Endothelial cell of umbilical vein (primary cell): ENCODE results near the gene HDHD5. TPM values are rescaled to one million over a fixed set of nuclear protein-coding genes. Genes with fewer than 3 reads are reported as not detected.

ENCODE experiments used
- BruUV-seq: library from RNA; stranded (reverse); fragments of 400-500 nt; replicated peaks from 2 replicates; lab custom pipeline; 2021; lab: Mats Ljungman, UMichigan
- CTCF ChIA-PET: fragments of 300-600, 350-600 bp; sonication (Branson Sonifier 250); formaldehyde crosslinking; loops from one replicate; lab custom pipeline; 2021; ENCODE audit warnings: antibody characterized with exemption, inconsistent platforms; lab: Charles Lee
- POLR2A ChIA-PET: fragments of 300-600, 350-600 bp; sonication (Branson Sonifier 250); formaldehyde crosslinking; loops from one replicate; lab custom pipeline; 2021; ENCODE audit warnings: antibody characterized with exemption, inconsistent platforms; lab: Charles Lee
- DNase-seq: peaks from one replicate; pipeline ENCODE4 v3.0.0-alpha.2; 2011; ENCODE audit warnings: low read depth, low spot score
- FAIRE-seq: peaks from 2 replicates; lab custom pipeline; 2011; peaks lifted over from hg19 to GRCh38; lab: Jason Lieb, UNC
- H2AFZ ChIP-seq: 2 replicates; pipeline ENCODE4 v1.6.0; 2012; ENCODE audit warnings: low read depth, low read length, control low read depth, inconsistent platforms
- H3K27ac ChIP-seq: 2 replicates; pipeline ENCODE4 v1.5.1; 2011; ENCODE audit warnings: low read depth, mild to moderate bottlenecking, control low read depth, low read length, moderate library complexity; ENCODE audit not compliant: insufficient read depth
- H3K27me3 ChIP-seq, 2 experiments: 2 replicates each; pipeline versions ENCODE4 v1.6.0 to v1.6.1; 2011; ENCODE audit warnings: low read length in 2 of 2, mixed read lengths in 1 of 2; ENCODE audit not compliant: control insufficient read depth in 2 of 2, insufficient read depth in 2 of 2
- H3K36me3 ChIP-seq, 2 experiments: 2 replicates in 1 of 2; 3 replicates in 1 of 2; pipeline ENCODE4 v1.5.1; 2011; ENCODE audit warnings: low read length in 2 of 2, mild to moderate bottlenecking in 1 of 2, moderate library complexity in 1 of 2; ENCODE audit not compliant: control insufficient read depth in 2 of 2, insufficient read depth in 2 of 2; ENCODE audit errors: extremely low read depth in 1 of 2
- H3K4me1 ChIP-seq: 3 replicates; pipeline ENCODE4 v1.5.1; 2011; ENCODE audit warnings: mild to moderate bottlenecking, low read length; ENCODE audit not compliant: control insufficient read depth, insufficient read depth; ENCODE audit errors: extremely low read depth
- H3K4me2 ChIP-seq: 2 replicates; pipeline ENCODE4 v1.6.1; 2011; ENCODE audit warnings: low read length, control low read depth, mixed read lengths; ENCODE audit not compliant: insufficient read depth
- H3K4me3 ChIP-seq, 3 experiments: fragments of 200-600 bp in 1 of 3; sonication (generic), shearing (Covaris generic) in 1 of 3; replicated peaks in 1 of 3; 2 replicates each; pipeline ENCODE4 v1.5.1; 2011 to 2016; ENCODE audit warnings: control low read depth in 3 of 3, low read length in 3 of 3, mild to moderate bottlenecking in 2 of 3, inconsistent platforms in 1 of 3, low read depth in 1 of 3, moderate library complexity in 1 of 3; ENCODE audit not compliant: insufficient read depth in 1 of 3
- H3K79me2 ChIP-seq: 2 replicates; pipeline ENCODE4 v1.6.0; 2012; ENCODE audit warnings: low read length, inconsistent platforms; ENCODE audit not compliant: control insufficient read depth, insufficient read depth
- H3K9ac ChIP-seq: replicated peaks from 2 replicates; pipeline ENCODE3; 2011; ENCODE audit warnings: low read length, control low read depth; ENCODE audit not compliant: insufficient read depth; ENCODE audit errors: extremely low read depth
- H3K9me1 ChIP-seq: replicated peaks from 3 replicates; pipeline ENCODE4 v1.6.0; 2011; ENCODE audit warnings: mild to moderate bottlenecking, low read length; ENCODE audit not compliant: control insufficient read depth, insufficient read depth; ENCODE audit errors: extremely low read depth
- H3K9me3 ChIP-seq: replicated peaks from 2 replicates; pipeline ENCODE4 v1.5.1; 2012; ENCODE audit warnings: low read length, inconsistent platforms; ENCODE audit not compliant: control insufficient read depth, insufficient read depth
- H4K20me1 ChIP-seq: replicated peaks from 2 replicates; pipeline ENCODE3; 2011; ENCODE audit warnings: mild to moderate bottlenecking, low read length; ENCODE audit not compliant: control insufficient read depth, insufficient read depth; ENCODE audit errors: extremely low read depth
- CTCF ChIP-seq, 2 donors: IDR thresholded peaks; 1 replicate in 1 of 2; 2 replicates in 1 of 2; pipeline ENCODE4 v1.5.1; 2011; ENCODE audit warnings: low read length in 2 of 2, mild to moderate bottlenecking in 2 of 2, moderate library complexity in 2 of 2, control low read depth in 1 of 2, inconsistent platforms in 1 of 2, low read depth in 1 of 2; ENCODE audit not compliant: insufficient read depth in 1 of 2; ENCODE audit errors: extremely low read depth in 1 of 2
- EZH2 ChIP-seq: IDR thresholded peaks from 2 replicates; pipeline ENCODE4 v1.6.1; 2012; ENCODE audit warnings: borderline replicate concordance, low read depth, mild to moderate bottlenecking, moderate library complexity, low read length, inconsistent platforms; ENCODE audit not compliant: severe bottlenecking
- FOS ChIP-seq: IDR thresholded peaks from 2 replicates; pipeline ENCODE4 v1.6.1; 2011; ENCODE audit warnings: mild to moderate bottlenecking, low read length, moderate library complexity, borderline replicate concordance; ENCODE audit not compliant: insufficient read depth
- GATA2 ChIP-seq: IDR thresholded peaks from 2 replicates; pipeline ENCODE4 v1.7.0; 2011; ENCODE audit warnings: low read depth, mild to moderate bottlenecking, moderate library complexity, mixed read lengths, low read length; ENCODE audit not compliant: insufficient read length, insufficient read depth
- JUN ChIP-seq: IDR thresholded peaks from 2 replicates; pipeline ENCODE4 v1.6.1; 2011; ENCODE audit warnings: borderline replicate concordance, low read depth; ENCODE audit not compliant: insufficient read length, insufficient read depth
- MAX ChIP-seq: IDR thresholded peaks from 2 replicates; pipeline ENCODE4 v1.6.1; 2011; ENCODE audit not compliant: insufficient read depth, insufficient read length
- MYC ChIP-seq: IDR thresholded peaks from one replicate; pipeline ENCODE4 v1.6.1; 2011; ENCODE audit warnings: mild to moderate bottlenecking, low read depth, low read length
- POLR2A ChIP-seq: IDR thresholded peaks from 2 replicates; pipeline ENCODE4 v1.6.1; 2012; ENCODE audit warnings: low read depth, mild to moderate bottlenecking, control low read depth, low read length
- POLR2AphosphoS5 ChIP-seq: IDR thresholded peaks from 2 replicates; pipeline ENCODE4 v1.6.1; 2012; ENCODE audit warnings: low read depth, mild to moderate bottlenecking, control low read depth, low read length, moderate library complexity; ENCODE audit not compliant: insufficient read depth
- dilution Hi-C: fragments of 300-500 bp; cut with MboI; formaldehyde crosslinking; loops from one replicate; pipeline ENCODE4 v1.15.0; 2019; ENCODE audit warnings: low sequenced_read_pairs; ENCODE audit not compliant: extremely low pct_ligation_motif_present
- intact Hi-C: fragments of 100-400 bp; cut with micrococcal nuclease; formaldehyde crosslinking; loops from one replicate; pipeline ENCODE4 v1.10.0; 2022
- polyA plus RNA-seq, 4 experiments: library from polyadenylated mRNA; depleted of rRNA in 3 of 4; stranded (reverse) in 3 of 4; unstranded in 1 of 4; fragments of >200 nt; gene quantifications; 2 replicates each; pipeline versions ENCODE4 v1.2.1 to v1.2.3, GENCODE V29; 2011 to 2012; ENCODE audit warnings: missing spikeins in 1 of 4
- total RNA-seq: library from RNA; stranded (reverse); gene quantifications from 2 replicates; pipeline ENCODE4 v1.2.3, GENCODE V29; 2021

HDHD5 gene
- total and polyA plus RNA-seq, 2 donors (not counting 3 experiments of a cell fraction or from before 2014, with no cell fraction given), result 28.1 to 54.1 TPM

GRCh38 chr22:17167486-17167885 lies 8.4 kb upstream of the HDHD5 start:
- TF ChIP-seq MYC (no peak), CTCF (IDR thresholded peaks at IDR 0.05; ENCODE audit: extremely low read depth in 1 of 2, insufficient read depth in 1 of 2, low read depth in 1 of 2, low read length in 2 of 2) (no peak), MAX (no peak), POLR2AphosphoS5 (no peak), POLR2A (no peak), GATA2 (no peak), FOS (no peak), EZH2 (no peak), JUN (no peak)
- Histone ChIP-seq H3K36me3 (no peaks in the 10 kb centered on the region), H3K9me3 (no peaks in the 10 kb centered on the region), H3K4me3 (no peak overlapping the region), H4K20me1 (no peaks in the 10 kb centered on the region), H3K27me3 (no peaks in the 10 kb centered on the region), H3K9me1 (no peaks in the 10 kb centered on the region), H3K4me2 (no peak overlapping the region), H2AFZ (no peak overlapping the region), H3K79me2 (no peaks in the 10 kb centered on the region), H3K4me1 (peaks cover 2% of the 10 kb centered on the region), H3K9ac (no peak overlapping the region), H3K27ac (no peak overlapping the region)
- dilution Hi-C loops, result no loop called here
- no peak for DNase-seq
- ChIA-PET POLR2A (no interaction called here), CTCF (interaction anchor here (0.6 to 3.0 kb wide), 2 partner anchors 128 to 335 kb away, joined by 4 to 11 read pairs; no protein-coding TSS in a partner anchor)
- no TSS peak for BruUV-seq
- intact Hi-C loops, result no loop called here
- no peak for FAIRE-seq
